Heart left ventricle (tissue), 13 donors: Measurements from ENCODE around the gene JAK3.

Source experiments
- CTCF ChIP-seq, 12 donors: fragments of 200-600 bp; sonication (generic) in 4 of 12; IDR thresholded peaks; one replicate each; pipeline versions ENCODE4 v1.5.0 to v1.8.0; 2018 to 2022; ENCODE audit warnings: antibody characterized with exemption in 12 of 12, mild to moderate bottlenecking in 5 of 12
- POLR2A ChIP-seq, 2 donors: fragments of 450-650 bp; IDR thresholded peaks; one replicate each; pipeline ENCODE4 v1.6.1; 2017; ENCODE audit warnings: antibody characterized with exemption in 2 of 2, mild to moderate bottlenecking in 2 of 2, moderate library complexity in 2 of 2
- donor health status: ischemic (EF 13 %, LVEDD 7.1; RV severe dilation, severe dysfunction).
- donor health status: DM: no; HTN: yes; CAD: no.
- donor health status: DM: no; HTN: no; CAD: no.
- donor health status: ischemic (EF 25% LVEDD 6.9; RV normal size, moderate dysfunction).
- donor health status: ischemic (EF 25% LVEDD 5.7; RV mildly dilated, moderate dysfunction).
- donor health status: ischemic (EF 35%, LVEDD 5.7; RV mildly dilated, moderate dysfunction).
- donor health status: nonischemic (EF 11% LVEDD 7.7; RV severe dilation, severe dysfunction).
- donor health status: DM: yes; HTN: yes; CAD: no.
- donor health status: PGD.
- donor health status: ischemic (EF 29% LVEDD 5.4; RV normal size, mild dysfunction).
- donor health status: nonischemic (EF 23%, LVEDD 6.1; RV moderate dilation, normal function).

DNA sequence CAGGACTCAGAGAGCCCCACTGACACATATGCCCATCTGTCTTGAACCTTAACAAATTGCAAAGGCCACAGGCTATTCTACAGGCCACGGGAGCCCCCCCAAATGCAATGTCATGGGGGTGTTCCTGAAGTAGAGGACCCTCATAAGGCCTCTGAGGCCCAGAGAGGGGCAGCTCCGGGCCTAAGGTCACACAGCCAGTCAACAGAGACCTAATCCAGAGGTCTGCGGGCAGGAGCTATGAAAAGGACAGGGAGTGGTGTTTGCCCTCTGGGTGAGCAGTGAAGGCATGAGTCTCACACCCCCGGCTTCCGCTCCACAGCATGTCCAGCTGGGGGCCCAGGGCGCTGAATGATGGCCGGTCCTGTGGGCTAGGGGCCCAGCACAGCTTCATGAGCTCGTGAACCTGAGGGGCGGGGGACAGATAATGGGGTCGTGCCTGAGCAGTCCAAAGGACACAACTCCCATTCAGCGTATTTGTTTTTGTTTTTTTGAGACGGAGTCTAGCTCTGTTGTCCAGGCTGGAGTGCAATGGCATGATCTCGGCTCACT, 21.2 kb downstream of the JAK3 start:
- no peak for TF ChIP-seq POLR2A (IDR thresholded peaks at IDR 0.05)
- TF ChIP-seq CTCF (IDR thresholded peaks at IDR 0.05): no peak
